OCI-LY1 (cell line): ENCODE results near the gene GSTT4.
"Not testable (repeated sequence)": the region's sequence is repeated elsewhere in the genome, so short reads cannot be mapped to it uniquely, and the experiment has no call there.

ENCODE experiments used
- H2AFZ ChIP-seq: fragments of 200-600 bp; sonication (generic), shearing (Covaris generic); 2 replicates; pipeline ENCODE4 v1.6.0; 2014; ENCODE audit warnings: antibody characterized with exemption, mild to moderate bottlenecking, low read length
- H3F3A ChIP-seq: fragments of 200-600 bp; sonication (generic), shearing (Covaris generic); 2 replicates; pipeline ENCODE4 v1.6.0; 2014; ENCODE audit warnings: mild to moderate bottlenecking, antibody characterized with exemption, low read length, moderate library complexity; ENCODE audit not compliant: insufficient read depth
- H3K27ac ChIP-seq: fragments of 200-600 bp; sonication (generic); 2 replicates; pipeline ENCODE4 v1.5.1; 2014; ENCODE audit warnings: low read length, mixed run types, mild to moderate bottlenecking, low read depth; ENCODE audit not compliant: poor library complexity, severe bottlenecking
- H3K27me3 ChIP-seq: fragments of 200-600 bp; sonication (generic); 2 replicates; pipeline ENCODE4 v1.6.0; 2014; ENCODE audit warnings: antibody characterized with exemption, mild to moderate bottlenecking, low read length, moderate library complexity; ENCODE audit not compliant: insufficient read depth
- H3K36me3 ChIP-seq: fragments of 200-600 bp; sonication (generic); 2 replicates; pipeline ENCODE4 v1.6.1; 2014; ENCODE audit warnings: mild to moderate bottlenecking, antibody characterized with exemption, low read length, moderate library complexity, mixed read lengths; ENCODE audit not compliant: insufficient read depth
- H3K4me1 ChIP-seq: fragments of 200-600 bp; sonication (generic); 2 replicates; pipeline ENCODE4 v1.5.1; 2014; ENCODE audit warnings: mild to moderate bottlenecking, low read length, moderate library complexity; ENCODE audit not compliant: insufficient read depth, severe bottlenecking
- H3K4me2 ChIP-seq: fragments of 200-600 bp; sonication (generic), shearing (Covaris generic); 2 replicates; pipeline ENCODE4 v1.6.1; 2014; ENCODE audit warnings: low read length
- H3K4me3 ChIP-seq: fragments of 200-600 bp; sonication (generic); 2 replicates; pipeline ENCODE4 v1.5.1; 2014; ENCODE audit warnings: low read length, low read depth, mild to moderate bottlenecking, mixed read lengths; ENCODE audit not compliant: poor library complexity, severe bottlenecking
- H3K79me2 ChIP-seq: fragments of 200-600 bp; shearing (Covaris generic); 2 replicates; pipeline ENCODE4 v1.6.1; 2016; ENCODE audit warnings: mixed run types, low read length, mixed read lengths; ENCODE audit not compliant: insufficient read depth
- H3K9ac ChIP-seq: fragments of 200-600 bp; sonication (generic), shearing (Covaris generic); 2 replicates; pipeline ENCODE4 v1.6.1; 2014; ENCODE audit warnings: mild to moderate bottlenecking, low read length, mixed read lengths
- H3K9me2 ChIP-seq: fragments of 200-600 bp; sonication (generic), shearing (Covaris generic); 2 replicates; pipeline ENCODE4 v1.6.1; 2014; ENCODE audit warnings: low read depth, mild to moderate bottlenecking, low read length, mixed read lengths
- H3K9me3 ChIP-seq: fragments of 200-600 bp; shearing (Covaris generic); 2 replicates; pipeline ENCODE4 v1.6.1; 2014; ENCODE audit warnings: low read length, mixed read lengths
- H4K20me1 ChIP-seq: fragments of 200-600 bp; sonication (generic), shearing (Covaris generic); 2 replicates; pipeline ENCODE4 v1.6.0; 2016; ENCODE audit warnings: mild to moderate bottlenecking, low read length; ENCODE audit not compliant: insufficient read depth
- EZH2 ChIP-seq: fragments of 200-600 bp; sonication (generic), shearing (Covaris generic); IDR thresholded peaks from 2 replicates; pipeline ENCODE4 v1.8.0; 2017; ENCODE audit warnings: borderline replicate concordance, mixed run types, mild to moderate bottlenecking, antibody characterized with exemption, low read length, moderate library complexity, mixed read lengths
- TF ChIP-seq, protein P1 (sequence below): fragments of 200-600 bp; sonication (generic), shearing (Covaris generic); IDR thresholded peaks from 2 replicates; pipeline ENCODE4 v1.5.1; 2017; ENCODE audit warnings: mild to moderate bottlenecking, antibody characterized with exemption, low read length, moderate library complexity, mixed read lengths

GSTT4 gene

DNA sequence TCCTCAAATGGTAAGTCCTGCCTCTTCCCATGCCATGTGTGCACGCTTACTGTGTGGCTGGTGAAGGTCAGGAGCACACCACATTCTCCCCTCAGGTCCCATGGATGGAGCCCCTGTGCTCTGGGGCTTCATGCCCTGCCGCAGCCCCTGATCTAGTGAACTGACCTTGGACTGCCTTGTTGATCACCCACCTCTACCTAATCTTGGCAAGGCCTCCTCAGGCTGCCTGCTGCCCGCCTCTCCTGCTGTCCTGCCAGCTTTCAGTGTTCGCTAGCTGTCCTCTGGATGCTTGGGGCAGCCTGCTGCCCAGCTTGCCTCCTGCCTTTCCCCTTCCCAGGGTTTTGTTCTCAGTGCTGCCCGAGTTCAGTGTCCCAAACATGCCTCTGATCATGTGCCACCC, 44.0 kb upstream of the GSTT4 start:
- Histone ChIP-seq H3F3A (no peaks in the 10 kb centered on the region), H3K27ac (no peak overlapping the region), H2AFZ (no peak overlapping the region), H3K4me1 (peaks cover 9% of the 10 kb centered on the region), H3K9ac (no peak overlapping the region), H3K36me3 (peaks cover 36% of the 10 kb centered on the region; the same call in 1 of the 2 replicates), H3K4me2 (no peak overlapping the region), H3K27me3 (no peaks in the 10 kb centered on the region), H3K79me2 (no peaks in the 10 kb centered on the region), H3K9me3 (no peaks in the 10 kb centered on the region), H4K20me1 (no peaks in the 10 kb centered on the region), H3K4me3 (no peak overlapping the region), H3K9me2 (no peaks in the 10 kb centered on the region)
- no peak for TF ChIP-seq EZH2
- TF ChIP-seq, protein P1, sequence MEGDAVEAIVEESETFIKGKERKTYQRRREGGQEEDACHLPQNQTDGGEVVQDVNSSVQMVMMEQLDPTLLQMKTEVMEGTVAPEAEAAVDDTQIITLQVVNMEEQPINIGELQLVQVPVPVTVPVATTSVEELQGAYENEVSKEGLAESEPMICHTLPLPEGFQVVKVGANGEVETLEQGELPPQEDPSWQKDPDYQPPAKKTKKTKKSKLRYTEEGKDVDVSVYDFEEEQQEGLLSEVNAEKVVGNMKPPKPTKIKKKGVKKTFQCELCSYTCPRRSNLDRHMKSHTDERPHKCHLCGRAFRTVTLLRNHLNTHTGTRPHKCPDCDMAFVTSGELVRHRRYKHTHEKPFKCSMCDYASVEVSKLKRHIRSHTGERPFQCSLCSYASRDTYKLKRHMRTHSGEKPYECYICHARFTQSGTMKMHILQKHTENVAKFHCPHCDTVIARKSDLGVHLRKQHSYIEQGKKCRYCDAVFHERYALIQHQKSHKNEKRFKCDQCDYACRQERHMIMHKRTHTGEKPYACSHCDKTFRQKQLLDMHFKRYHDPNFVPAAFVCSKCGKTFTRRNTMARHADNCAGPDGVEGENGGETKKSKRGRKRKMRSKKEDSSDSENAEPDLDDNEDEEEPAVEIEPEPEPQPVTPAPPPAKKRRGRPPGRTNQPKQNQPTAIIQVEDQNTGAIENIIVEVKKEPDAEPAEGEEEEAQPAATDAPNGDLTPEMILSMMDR, result no peak

DNA sequence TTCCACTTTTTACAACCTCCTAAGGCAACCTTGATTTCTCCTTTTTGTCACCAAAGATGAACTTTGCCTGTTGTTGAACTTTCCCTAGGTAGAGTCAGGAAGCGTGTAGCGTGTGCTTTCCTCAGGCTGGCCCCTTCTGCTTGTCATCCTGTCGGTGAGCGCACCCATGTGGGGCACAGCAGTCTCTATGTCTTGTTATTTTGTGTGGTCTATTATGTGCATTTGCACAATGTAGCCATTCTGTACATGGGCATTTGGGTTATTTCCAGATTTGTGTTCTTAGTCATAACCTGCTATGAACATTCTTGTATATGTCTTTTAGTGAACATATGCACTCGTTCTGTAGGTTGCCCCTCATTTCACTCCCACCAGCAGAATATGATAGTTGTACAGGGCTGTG, 40.8 kb upstream of the GSTT4 start:
- Histone ChIP-seq H3K4me3 (no peak overlapping the region), H3K4me2 (no peak overlapping the region), H3K79me2 (no peaks in the 10 kb centered on the region), H3K27me3 (no peaks in the 10 kb centered on the region), H3K36me3 (peaks cover 40% of the 10 kb centered on the region), H2AFZ (no peak overlapping the region), H3F3A (no peaks in the 10 kb centered on the region), H3K4me1 (no peaks in the 10 kb centered on the region), H3K9me2 (no peaks in the 10 kb centered on the region), H4K20me1 (no peaks in the 10 kb centered on the region), H3K9ac (no peak overlapping the region), H3K9me3 (no peaks in the 10 kb centered on the region), H3K27ac (no peak overlapping the region)
- no peak for TF ChIP-seq EZH2
- TF ChIP-seq, protein P1, result no peak

DNA sequence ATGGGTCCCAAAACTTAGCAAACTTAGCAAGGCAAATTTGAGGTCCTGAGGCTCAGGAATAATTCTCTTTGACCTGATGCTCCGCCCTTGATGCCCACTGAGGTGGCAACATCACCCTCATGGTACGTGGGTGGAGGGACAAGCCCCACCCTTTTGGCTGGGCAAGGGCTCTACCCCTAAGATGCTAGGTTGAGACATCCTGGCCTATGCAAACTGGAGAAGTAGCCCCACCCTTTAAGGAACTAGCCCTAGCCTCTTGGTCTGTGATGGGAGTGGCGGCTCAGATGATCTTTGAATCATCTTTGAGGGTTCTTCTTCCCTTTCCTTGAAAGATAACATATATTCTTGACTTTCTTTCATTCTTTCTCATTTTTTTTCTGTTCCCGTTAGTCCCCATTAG, 38.7 kb upstream of the GSTT4 start:
- no peaks in the 10 kb centered on the region for H3K4me1 ChIP-seq
- H2AFZ ChIP-seq, result no peak overlapping the region
- H3K9me3 ChIP-seq, result no peaks in the 10 kb centered on the region
- no peaks in the 10 kb centered on the region for H3K27me3 ChIP-seq
- no peak overlapping the region for H3K4me2 ChIP-seq
- H3K9ac ChIP-seq, result no peak overlapping the region
- peaks cover 34% of the 10 kb centered on the region for H3K36me3 ChIP-seq
- no peak overlapping the region for H3K27ac ChIP-seq
- TF ChIP-seq, protein P1, result no peak
- no peak for TF ChIP-seq EZH2
- H3K9me2 ChIP-seq, result no peaks in the 10 kb centered on the region
- no peak overlapping the region for H3K4me3 ChIP-seq
- no peaks in the 10 kb centered on the region for H3K79me2 ChIP-seq
- no peaks in the 10 kb centered on the region for H4K20me1 ChIP-seq
- H3F3A ChIP-seq, result no peaks in the 10 kb centered on the region

DNA sequence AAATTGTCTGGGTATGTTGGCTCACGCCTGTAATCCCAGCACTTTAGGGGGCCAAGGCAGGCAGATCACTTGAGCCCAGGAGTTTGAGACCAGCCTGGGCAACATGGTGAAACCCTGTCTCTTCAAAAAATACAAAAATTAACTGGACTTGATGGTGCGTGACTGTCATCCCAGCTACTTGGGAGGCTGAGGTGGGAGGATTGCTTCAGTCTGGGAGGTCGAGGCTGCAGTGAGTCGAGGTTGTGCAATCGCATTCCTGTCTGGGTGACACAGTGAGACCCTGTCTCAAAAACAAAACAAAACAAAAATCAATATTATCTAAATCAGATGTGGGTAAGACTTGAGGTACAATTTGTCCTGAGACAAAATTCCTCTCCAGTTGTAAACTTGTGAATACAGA, 38.2 kb upstream of the GSTT4 start:
- not testable (repeated sequence) for H3K27ac ChIP-seq, H3K4me2 ChIP-seq, H3K79me2 ChIP-seq, H3K9me3 ChIP-seq, H4K20me1 ChIP-seq, H2AFZ ChIP-seq, H3F3A ChIP-seq, H3K9me2 ChIP-seq, H3K4me3 ChIP-seq, H3K9ac ChIP-seq, H3K4me1 ChIP-seq, H3K27me3 ChIP-seq
- H3K36me3 ChIP-seq, result peaks cover 34% of the 10 kb centered on the region
